AG09309 (cell line): ENCODE data around the gene NKX6-1.

Source experiments
- DNase-seq: peaks from one replicate; pipeline ENCODE4 v3.0.0-alpha.2; 2010; ENCODE audit warnings: low read depth
- H3K4me3 ChIP-seq: 2 replicates; pipeline ENCODE4 v1.5.1; 2011; ENCODE audit warnings: mild to moderate bottlenecking, low read depth, low read length, moderate library complexity; ENCODE audit not compliant: control insufficient read depth
- TF ChIP-seq, protein P1 (sequence below): IDR thresholded peaks from 2 replicates; pipeline ENCODE4 v1.5.1; 2011; ENCODE audit warnings: mild to moderate bottlenecking, low read depth, low read length, inconsistent platforms; ENCODE audit not compliant: insufficient read depth, control insufficient read depth; ENCODE audit errors: missing control alignments

Gene NKX6-1

DNA sequence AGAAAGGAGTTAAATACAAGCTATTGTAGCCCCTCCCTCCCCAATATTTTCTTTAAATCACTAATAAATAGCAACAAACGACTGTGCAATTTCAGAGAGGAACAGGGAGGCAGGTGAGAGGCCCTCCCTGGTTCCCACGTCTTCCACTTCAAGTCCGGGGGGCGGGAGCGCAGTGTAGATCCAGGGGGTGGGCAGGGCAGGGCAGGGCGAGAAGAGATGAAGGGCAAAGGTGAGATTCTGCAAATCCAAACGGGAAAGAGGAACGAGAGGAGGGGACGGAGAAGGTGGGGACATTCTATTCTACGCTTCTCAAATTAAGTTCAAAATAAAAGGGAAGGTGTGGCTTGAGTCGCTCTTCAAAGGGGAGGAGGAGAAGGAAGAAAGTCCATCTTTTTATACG lies 6.8 kb downstream of the NKX6-1 start:
- TF ChIP-seq, protein P1, sequence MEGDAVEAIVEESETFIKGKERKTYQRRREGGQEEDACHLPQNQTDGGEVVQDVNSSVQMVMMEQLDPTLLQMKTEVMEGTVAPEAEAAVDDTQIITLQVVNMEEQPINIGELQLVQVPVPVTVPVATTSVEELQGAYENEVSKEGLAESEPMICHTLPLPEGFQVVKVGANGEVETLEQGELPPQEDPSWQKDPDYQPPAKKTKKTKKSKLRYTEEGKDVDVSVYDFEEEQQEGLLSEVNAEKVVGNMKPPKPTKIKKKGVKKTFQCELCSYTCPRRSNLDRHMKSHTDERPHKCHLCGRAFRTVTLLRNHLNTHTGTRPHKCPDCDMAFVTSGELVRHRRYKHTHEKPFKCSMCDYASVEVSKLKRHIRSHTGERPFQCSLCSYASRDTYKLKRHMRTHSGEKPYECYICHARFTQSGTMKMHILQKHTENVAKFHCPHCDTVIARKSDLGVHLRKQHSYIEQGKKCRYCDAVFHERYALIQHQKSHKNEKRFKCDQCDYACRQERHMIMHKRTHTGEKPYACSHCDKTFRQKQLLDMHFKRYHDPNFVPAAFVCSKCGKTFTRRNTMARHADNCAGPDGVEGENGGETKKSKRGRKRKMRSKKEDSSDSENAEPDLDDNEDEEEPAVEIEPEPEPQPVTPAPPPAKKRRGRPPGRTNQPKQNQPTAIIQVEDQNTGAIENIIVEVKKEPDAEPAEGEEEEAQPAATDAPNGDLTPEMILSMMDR = no peak
- no peak overlapping the region for H3K4me3 ChIP-seq
- no peak for DNase-seq

DNA sequence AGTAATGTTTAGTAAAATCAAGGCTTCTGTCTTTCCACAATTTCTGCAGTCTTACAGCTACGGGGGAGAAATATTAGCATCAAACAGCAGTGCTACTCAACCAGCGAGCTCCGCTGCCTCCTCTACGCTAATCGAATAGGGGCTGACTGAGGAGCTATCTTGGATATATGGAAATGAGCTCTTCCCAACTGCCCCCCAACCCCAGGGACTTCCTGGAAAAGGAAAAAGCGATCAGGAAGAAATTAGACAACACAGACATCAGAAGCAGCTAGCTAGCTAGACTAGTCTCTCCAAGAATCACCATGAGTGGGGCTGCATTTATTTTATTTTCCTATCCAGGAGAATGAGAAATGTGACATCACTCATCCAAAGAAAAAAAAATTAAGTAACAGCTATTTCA lies 7.6 kb downstream of the NKX6-1 start:
- TF ChIP-seq, protein P1 = no peak
- no peak overlapping the region for H3K4me3 ChIP-seq
- DNase-seq = no peak

DNA sequence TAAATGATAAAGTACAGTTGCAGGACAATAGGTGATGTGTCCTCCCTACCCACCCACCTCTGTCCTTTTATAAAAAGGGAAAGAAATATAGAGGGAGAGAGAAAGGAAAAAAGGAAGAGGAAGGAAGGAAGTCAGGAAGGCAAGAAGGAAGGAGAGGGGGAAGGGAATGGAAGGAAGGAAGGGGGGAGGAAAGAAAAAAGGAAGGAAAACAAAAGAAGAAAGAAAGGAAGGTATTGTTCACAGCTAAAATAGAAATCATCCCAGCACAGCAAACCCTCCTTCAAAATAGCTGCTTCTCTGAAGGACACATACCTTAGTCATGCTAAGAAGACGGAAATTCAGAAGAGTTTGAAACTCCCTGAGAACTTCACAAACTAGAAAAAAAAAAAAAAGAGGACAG lies 8.4 kb downstream of the NKX6-1 start:
- H3K4me3 ChIP-seq = no peak overlapping the region
- TF ChIP-seq, protein P1 = no peak
- no peak for DNase-seq

DNA sequence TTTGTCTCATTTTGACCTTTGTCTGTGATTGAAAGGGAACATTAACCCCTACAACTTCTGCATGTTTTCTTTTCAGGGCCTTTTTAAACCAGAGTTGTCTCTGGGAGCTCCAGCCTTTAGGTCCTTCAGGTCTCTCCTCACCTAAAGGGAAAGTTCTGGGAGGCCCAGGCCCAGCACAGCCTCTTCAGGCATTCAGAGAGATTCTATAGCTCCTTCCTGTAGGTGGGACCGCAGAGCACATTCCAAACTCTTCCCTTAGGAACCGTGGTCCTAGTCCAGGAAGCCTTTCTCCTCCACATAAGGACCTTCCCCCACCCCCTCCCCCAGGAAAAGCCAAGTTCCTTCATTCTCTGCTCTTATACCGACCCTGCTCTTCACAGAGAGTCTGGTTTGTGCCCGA lies 14.9 kb downstream of the NKX6-1 start:
- DNase-seq = no peak
- no peak overlapping the region for H3K4me3 ChIP-seq
- TF ChIP-seq, protein P1 = no peak

DNA sequence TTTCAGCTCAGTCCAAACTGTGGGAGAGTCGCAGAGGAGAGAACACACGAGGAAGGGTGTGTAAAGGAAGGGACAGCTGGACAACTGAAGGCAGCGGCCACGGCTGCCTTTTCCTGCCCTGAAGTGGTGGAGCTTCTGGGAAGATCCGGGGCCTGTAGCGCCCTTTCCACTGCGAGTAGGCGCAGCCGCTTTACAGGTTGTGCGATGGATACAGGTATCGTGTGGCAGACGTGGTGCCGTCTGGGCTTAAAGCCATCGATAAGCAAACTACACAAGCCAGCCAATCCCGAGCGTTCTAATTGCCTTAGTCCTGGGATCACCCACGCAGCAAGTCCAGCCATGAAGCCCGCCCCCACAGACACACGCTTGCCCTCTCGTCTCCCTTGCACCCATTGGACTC lies 15.4 kb downstream of the NKX6-1 start:
- H3K4me3 ChIP-seq = no peak overlapping the region
- TF ChIP-seq, protein P1 = no peak
- no peak for DNase-seq

DNA sequence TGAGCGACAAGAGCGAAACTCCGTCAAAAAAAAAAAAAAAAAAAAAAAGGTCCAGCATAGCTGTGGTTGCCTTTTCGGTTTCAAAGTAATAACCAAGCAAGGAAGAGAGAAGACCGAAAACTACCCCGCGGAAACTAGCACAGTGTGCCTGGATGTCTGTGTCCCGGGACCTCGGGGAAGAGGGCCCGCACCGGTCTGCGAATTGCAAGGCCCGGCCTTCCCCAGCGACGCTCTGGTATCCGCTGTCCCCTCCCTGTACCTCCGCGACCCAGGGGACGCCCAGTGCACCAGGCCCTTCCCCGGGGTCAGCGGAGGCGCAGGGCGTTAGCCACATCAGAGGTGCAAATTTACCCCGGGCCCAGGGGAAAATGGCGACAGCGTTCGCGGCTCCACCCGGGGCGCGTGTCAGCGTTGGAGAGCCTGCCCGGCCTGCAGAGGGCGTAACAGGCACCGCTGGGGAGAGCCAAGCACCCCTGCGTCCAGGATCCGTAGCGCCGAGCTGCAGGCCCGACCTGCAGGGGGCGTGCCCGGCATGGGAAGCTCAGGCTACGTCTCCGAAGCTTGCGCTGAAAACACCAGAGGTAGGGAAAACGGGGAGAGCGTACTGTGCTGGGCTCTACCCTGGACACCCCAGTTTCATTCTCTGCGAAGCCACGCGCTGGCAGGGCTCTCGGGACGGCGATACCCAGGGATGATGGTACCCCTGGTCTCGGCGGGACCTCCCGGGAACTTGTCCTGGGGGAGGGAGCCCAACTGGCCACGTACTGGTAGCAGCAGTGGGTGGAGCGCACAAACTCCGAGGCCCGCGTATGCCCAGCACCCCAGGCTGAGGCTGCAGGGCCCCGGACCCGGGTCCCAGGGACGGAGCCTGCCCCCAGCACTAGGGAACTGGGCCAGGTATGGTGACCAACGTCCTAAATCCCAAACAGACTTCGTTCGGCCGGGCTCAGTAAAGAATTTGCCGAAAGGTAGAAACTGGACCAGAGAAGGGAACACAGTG lies 16.2 kb downstream of the NKX6-1 start:
- TF ChIP-seq, protein P1 = peak; percentile 75
- H3K4me3 ChIP-seq = peak overlapping the region; percentile 28
- no peak for DNase-seq
